GM21786 (cell line): ENCODE results near the gene FAM53A.
"Not testable (repeated sequence)": the region's sequence is repeated elsewhere in the genome, so short reads cannot be mapped to it uniquely, and the experiment has no call there.

Experiments
- ATAC-seq: cut with Tn5 transposase; IDR thresholded peaks from one replicate; pipeline ENCODE4 v1.9.1; 2021; ENCODE audit not compliant: unreplicated experiment

The FAM53A gene

GRCh38 chr4:1717129-1718094 is 33.3 kb upstream of the FAM53A start:
- no peak for ATAC-seq

GRCh38 chr4:1716065-1716945 is 32.2 kb upstream of the FAM53A start:
- no peak for ATAC-seq

DNA sequence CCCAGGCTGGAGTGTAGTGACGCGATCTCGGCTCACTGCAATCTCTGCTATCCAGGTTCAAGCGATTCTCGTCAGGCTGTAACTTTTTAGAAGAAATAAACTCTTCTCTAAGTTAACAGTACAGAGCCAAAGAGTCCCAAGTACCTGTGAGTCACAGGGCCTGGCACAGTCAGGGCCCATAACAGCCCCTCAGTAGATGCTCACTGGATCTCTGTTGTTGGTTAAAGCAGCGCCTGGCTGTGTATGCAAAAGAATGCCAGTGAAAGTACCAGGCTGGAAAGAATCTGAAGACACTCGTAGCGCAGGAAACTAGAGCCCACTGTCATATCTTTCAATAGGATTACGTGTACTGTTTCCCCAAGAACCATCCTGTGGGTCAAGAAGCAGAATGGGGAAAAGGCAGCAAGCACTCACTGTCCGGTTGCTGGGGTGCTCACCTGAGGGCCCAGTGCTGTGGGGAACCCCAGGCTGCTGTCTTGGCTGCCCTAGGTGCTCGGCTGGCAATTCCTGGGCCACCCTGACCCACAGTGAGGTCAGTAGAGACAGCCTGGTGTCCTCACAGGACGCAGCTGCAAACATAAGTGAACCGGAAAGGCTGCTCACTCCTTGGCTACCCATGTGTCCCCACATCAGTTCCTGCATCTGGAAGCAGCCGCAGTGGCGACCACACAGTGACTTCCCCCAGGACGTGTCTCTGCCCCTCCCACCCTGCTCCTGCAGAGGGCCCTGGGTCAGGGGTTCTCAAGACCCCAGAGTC is 31.1 kb upstream of the FAM53A start:
- peak; percentile 17 for ATAC-seq

GRCh38 chr4:1714303-1715001 is 30.3 kb upstream of the FAM53A start:
- no peak for ATAC-seq

- ATAC-seq, result peak; percentile 17
These were observed 29.1 kb upstream of the FAM53A start for GRCh38 chr4:1713003-1713851.

GRCh38 chr4:1712216-1713002 is 28.3 kb upstream of the FAM53A start, which contains the start of gene SLBP:
Gene SLBP (minus strand): TSS chr4:1712319. CDS start chr4:1712188, 131 bp downstream.
- peak; percentile 73 for ATAC-seq

GRCh38 chr4:1711571-1712215 is 27.6 kb upstream of the FAM53A start:
- ATAC-seq, result no peak

DNA sequence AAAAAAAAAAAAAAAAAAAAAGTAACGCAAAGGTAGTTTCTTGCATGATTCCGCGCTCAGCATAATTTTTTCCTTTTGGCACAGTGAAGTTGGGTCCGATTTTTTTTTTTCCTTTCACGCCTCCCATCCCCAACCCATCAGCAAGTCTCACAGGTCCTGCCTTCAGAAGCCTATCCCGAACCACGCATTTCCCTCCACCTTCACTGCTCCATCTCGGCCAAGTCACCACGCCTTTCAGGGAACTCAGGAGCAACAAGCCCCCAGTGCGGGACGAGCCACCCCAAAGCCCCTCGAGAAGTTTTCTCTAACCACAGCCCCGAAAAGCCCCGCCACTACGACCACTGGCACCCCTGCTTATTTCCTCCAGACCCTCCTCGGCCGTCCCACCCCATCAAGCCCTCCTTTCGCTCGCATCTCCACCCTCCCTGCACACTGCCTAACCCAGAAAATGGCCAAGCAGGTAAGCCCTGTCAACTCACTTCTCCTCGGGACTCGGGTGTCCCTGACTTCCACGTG is 27.0 kb upstream of the FAM53A start:
- no peak for ATAC-seq

DNA sequence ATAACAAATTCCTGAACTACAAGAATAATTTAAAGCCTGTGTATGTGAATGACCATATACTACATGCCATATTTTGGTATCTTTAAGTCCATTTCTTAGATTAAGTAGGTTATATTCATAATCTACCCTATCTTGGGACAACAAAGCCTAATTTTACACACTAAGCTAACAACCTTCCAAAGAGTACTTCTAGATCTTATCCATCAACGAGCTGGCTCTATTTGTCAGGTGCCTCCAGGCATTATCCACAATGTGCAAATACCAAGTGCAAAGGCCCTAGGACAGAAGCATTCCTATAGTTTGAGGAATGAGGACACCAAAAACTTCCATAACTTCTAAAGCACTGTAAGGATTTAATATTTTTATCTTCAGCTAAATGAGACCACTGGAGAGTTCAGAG is 24.5 kb upstream of the FAM53A start:
- ATAC-seq, result no peak

DNA sequence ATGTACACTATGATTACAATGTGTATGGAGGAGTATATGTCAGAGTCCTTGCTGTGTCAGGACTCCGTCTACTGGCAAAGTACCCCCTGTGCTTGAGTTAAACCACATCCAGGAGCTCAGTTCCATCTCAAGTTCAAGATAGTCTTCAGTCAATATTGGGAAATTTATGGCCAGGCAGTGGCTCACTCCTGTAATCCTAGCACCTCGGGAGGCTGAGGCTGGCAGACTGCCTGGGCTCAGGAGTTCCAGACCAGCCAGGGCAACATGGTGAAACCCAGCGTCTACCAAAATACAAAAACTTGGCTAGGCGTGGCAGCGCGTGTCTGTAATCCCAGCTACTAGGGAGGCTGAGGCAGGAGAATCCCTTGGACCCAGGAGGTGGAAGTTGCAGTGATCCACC is 22.2 kb upstream of the FAM53A start:
- no peak for ATAC-seq

DNA sequence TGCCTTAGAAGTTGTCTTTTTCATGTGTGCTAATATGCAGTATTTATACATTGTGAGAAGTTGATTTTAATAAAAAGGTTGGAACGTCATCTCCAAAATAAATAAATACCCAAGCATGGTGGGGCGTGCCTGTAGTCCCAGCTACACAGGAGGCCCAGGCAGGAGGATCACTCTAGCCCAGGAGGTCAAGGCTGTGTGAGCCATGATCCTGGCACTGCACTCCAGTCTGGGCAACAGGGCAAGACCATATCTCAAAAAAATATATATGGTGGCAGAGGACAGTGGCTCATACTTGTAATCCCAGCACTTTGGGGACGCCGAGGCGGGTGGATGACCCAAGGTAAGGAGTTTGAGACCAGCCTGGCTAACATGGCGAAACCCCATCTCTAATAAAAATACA is 21.6 kb upstream of the FAM53A start:
- no peak for ATAC-seq

- ATAC-seq, result no peak
These were observed 19.8 kb upstream of the FAM53A start for GRCh38 chr4:1703867-1704266.

DNA sequence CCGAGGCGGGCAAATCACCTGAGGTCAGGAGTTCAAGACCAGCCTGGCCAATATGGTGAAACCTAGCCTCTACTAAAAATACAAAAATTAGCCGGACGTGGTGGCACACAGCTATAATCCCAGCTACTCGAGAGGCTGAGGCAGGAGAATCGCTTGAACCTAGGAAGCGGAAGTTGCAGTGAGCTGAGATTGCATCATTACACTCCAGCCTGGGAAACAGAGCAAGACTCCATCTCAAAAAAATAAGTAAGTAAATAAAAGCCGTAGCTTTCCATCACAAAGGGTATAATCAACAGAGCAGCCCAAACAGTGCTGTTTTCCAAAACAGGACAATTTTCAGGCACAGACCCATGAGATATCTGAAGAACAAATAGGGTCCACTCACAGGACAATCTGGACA is 17.6 kb upstream of the FAM53A start:
- not testable (repeated sequence) for ATAC-seq

GRCh38 chr4:1695913-1696312 is 11.8 kb upstream of the FAM53A start:
- no peak for ATAC-seq

- ATAC-seq, result peak; percentile 55
These were observed 9.2 kb upstream of the FAM53A start for GRCh38 chr4:1693131-1693896.

DNA sequence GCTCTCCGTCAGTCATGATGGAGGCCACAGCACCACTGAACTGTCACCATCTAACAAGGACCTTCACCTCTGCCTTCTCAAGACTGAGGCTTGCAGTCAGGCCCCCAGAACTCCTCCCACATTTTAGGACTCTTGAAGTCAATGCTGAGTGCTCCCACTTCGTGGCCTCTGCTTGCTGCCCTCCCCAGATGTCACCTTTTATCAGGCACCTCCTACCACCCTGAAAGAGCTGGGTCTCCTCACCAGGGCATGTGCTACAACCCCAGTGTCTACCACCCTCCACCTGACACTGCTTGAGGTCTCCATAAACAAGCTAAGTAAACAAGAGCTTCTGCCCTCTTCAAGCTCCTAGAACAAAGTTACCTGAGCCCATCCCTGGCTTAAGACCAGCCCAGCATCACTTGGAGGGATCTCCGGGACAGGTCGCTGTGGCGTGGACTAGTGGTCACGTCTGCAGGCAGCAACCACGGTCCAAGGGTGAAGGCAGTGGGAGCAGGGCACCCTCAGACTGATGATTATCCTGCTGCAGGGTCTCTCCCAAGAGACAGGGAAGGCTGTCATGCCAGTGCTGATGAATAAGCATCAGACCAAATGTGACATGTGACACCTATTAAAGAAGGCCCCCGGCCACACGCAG is 7.7 kb upstream of the FAM53A start:
- no peak for ATAC-seq

GRCh38 chr4:1690698-1691097 is 6.6 kb upstream of the FAM53A start:
- ATAC-seq, result no peak
